ENCODE measurements around the gene HYDIN. TPM values are rescaled to one million over a fixed set of nuclear protein-coding genes. Genes with fewer than 3 reads are reported as not detected.
"Not testable (repeated sequence)": the region's sequence is repeated elsewhere in the genome, so short reads cannot be mapped to it uniquely, and the experiment has no call there.

The HYDIN gene
- total RNA-seq, 2 experiments from 2014 or later, result not detected

DNA sequence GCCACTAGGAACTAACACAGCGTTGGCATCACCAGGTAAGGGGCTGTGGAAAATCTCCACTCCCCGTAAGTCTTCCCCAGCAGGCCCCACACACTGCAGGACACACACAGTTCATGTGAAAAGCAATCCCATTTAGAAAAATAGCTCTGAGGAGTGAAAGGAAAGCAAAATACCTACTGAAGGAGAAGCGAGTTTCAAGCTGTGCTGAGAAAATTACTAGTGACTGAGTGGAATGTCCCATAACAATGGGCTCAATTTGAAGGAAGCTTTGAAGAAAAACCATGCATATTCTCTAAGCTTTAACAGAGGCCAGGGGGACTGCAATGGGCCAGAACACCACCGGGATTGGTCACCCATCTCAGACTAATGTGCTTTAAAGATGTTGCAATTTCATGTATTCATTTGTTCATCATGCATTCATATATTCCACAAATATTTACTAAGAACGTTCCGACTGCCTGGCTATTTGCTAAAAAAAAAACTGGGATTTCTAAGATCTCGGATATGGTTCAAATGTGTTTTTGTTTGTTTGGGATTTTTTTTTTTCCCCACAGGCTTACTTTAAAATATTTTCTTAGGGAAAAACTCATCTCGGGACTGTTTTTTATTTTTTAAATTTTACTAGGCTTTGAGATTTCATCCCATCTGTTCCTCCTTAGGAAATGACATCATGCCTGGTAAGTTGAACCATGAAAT is 202.3 kb downstream of the HYDIN start:
- H3K36me3 Mint-ChIP-seq (ENCODE audit: low read depth); H3K9me3 Mint-ChIP-seq; DNase-seq; H3K27me3 Mint-ChIP-seq; H3K4me1 Mint-ChIP-seq; POLR2A ChIA-PET; CTCF ChIA-PET; H3K4me3 Mint-ChIP-seq; H3K27ac Mint-ChIP-seq: not testable (repeated sequence)

DNA sequence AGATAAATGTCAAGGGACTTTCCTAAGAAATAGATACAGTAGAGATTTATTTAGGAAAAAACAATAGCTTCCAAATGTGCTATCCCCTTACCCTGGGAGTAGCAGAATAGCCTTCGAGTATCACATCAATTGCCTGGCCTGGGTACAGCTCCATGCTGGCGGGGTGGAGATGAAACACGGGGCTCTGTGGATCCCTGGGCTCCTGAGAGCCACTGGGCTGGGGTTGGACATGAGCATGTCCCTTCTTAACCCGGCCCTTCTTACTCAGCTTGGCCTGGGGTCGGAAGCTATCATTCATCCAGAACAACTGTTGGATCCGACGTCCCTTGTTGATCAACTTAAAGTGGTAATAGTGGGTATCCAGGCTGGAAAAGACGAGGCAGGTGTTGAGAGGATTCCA is 203.0 kb downstream of the HYDIN start:
- H3K4me3 Mint-ChIP-seq; H3K9me3 Mint-ChIP-seq; DNase-seq; CTCF ChIA-PET; H3K36me3 Mint-ChIP-seq (ENCODE audit: low read depth); H3K4me1 Mint-ChIP-seq; H3K27me3 Mint-ChIP-seq; POLR2A ChIA-PET; H3K27ac Mint-ChIP-seq: not testable (repeated sequence)

DNA sequence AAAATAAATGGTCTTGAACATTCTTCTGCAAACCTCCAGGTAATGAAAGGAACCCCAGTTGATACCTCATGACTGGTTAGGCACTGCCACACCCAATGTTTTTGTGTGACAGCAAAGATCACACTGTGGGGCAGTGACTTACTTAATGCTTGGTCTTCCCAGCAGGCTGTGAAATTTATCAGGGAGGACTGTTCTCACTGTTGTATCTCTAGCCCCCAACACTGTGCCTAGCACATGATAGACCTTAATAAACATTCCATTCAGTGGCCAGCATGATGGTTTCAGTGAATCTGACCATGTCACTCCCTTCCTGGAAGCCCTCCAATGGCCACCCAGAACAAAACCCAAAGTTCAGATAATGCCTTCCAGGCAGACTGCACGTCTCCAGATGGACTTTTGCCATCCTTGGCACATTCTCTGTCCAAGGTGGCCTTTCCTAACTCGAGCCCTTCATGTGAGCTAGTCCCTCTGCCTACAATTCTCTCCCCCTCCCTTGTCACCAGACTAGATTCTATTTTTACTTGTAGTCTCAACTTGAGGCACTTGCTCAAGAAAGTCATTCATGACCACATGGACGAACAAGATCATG is 206.6 kb downstream of the HYDIN start:
- DNase-seq; H3K27me3 Mint-ChIP-seq; H3K4me3 Mint-ChIP-seq; H3K4me1 Mint-ChIP-seq; POLR2A ChIA-PET; H3K9me3 Mint-ChIP-seq; H3K36me3 Mint-ChIP-seq (ENCODE audit: low read depth); CTCF ChIA-PET; H3K27ac Mint-ChIP-seq: not testable (repeated sequence)

DNA sequence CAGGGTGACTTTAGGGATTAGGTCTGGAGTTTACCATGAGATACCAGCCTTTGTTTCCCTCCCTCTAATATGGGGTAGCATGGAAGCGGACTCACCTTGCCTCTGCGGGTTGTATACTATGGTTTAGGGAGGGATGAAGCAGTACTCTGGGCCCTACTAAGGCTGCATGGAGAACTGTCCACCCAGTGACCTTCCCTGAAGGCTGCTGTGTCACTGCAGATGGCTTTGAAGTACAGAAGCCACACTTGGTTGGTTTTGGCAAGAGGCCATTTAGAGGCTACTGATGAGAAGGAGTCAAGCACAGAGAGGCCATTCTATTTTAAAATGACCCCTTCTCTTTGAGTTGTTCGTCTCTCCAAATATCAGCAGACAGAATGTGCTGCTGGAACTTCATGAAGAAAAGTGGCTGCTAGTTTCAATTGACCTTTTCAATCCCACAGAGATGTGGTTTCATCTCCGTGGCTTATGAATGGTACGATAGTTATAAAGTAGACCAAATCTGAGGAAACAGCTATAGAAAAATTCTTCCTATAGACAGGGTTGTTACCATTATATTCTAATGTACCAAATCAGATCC is 208.5 kb downstream of the HYDIN start:
- CTCF ChIA-PET; H3K27ac Mint-ChIP-seq; H3K4me1 Mint-ChIP-seq; POLR2A ChIA-PET; H3K4me3 Mint-ChIP-seq; H3K27me3 Mint-ChIP-seq; DNase-seq; H3K9me3 Mint-ChIP-seq; H3K36me3 Mint-ChIP-seq (ENCODE audit: low read depth): not testable (repeated sequence)

DNA sequence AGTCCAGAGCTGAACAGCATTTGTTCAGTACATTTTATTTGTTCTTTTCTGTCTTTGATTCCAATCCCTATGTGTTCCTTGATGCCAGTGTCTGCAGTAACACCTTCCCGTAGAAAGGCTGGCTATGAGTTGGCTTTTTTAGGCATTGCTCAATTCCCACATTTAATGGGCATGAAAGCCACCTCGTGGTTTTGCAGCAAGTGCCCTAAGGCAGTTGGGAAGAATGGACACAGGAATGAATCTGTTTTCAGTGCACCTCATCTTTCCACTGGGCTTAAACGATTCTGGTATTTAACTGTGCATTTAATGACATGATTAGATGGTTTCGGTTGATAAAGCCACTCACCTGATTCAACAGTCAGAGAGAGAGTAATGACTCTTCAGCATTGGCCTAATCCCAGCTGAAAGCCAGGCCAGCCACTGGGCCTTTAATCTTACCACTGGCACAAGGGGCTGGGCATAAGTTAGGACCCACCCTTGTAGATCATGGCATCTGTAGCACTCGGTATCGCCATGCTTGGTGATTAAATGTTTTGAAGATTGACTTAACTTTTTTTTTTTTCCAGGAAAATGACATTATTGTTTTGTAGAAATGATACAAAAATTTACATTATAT is 211.3 kb downstream of the HYDIN start:
- H3K9me3 Mint-ChIP-seq; CTCF ChIA-PET; H3K4me1 Mint-ChIP-seq; H3K4me3 Mint-ChIP-seq; POLR2A ChIA-PET; DNase-seq; H3K27me3 Mint-ChIP-seq; H3K36me3 Mint-ChIP-seq (ENCODE audit: low read depth); H3K27ac Mint-ChIP-seq: not testable (repeated sequence)

DNA sequence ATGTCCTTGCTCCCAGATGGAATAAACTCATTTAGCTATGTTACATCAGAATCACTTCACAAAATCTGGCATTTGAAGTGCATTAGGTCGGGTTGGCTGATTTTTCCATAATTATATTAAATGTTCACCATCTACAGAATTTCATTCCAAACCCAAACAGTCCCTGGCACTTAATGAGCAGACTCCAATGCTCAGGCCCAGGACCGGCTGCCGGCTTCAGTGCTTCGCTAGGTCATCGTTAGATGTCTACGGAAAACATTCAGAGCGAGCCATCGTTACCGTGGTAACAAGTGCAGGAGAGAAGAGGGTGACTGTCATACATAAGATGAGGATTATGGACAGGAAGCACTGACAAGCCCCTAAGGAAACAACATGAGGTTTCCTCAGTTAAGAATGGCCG is 215.1 kb downstream of the HYDIN start:
- POLR2A ChIA-PET, result not testable (repeated sequence)

DNA sequence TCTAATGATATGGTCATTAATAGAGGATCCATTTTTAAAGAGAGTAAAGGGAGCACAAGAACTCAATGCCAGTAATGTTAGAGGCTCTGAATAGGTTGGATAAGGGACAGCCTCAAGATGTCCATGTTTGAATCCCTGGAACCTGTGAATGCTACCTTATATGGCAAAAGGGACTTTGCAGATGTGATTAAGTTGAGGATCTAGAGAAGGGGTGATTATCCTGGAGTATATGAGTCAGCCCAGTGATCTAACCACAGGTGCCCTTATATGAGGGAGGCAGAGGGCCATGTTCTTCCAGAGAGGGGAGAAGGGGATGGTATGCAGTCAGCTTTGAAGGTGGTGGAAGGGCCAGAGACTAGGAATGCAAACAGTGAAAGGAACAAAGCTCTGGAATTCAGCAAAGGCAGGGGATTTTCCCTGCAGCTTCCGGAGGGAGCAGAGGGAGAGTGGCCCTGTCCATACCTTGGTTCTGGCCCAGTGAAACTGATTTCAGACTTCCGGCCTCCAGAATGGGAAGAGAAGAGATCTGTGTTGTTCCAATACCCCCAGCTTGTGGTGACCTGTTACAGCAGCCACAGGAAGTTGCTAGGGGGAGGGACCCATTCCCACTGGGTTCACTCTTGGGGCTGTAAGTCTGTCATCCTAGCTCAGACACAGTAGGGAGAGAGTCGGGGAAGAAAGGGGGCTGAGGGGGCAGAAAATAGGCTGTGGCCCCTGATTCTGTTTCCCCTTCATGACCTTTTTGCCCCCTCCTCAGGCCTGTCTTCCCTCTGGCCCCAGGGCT is 220.9 kb downstream of the HYDIN start:
- DNase-seq, CTCF ChIA-PET: not testable (repeated sequence)

More for the DNA sequence above, 215.1 kb downstream of the HYDIN start:
- H3K4me1 Mint-ChIP-seq; H3K9me3 Mint-ChIP-seq; H3K27me3 Mint-ChIP-seq; H3K36me3 Mint-ChIP-seq (ENCODE audit: low read depth); CTCF ChIA-PET; DNase-seq; H3K4me3 Mint-ChIP-seq; H3K27ac Mint-ChIP-seq: not testable (repeated sequence)

DNA sequence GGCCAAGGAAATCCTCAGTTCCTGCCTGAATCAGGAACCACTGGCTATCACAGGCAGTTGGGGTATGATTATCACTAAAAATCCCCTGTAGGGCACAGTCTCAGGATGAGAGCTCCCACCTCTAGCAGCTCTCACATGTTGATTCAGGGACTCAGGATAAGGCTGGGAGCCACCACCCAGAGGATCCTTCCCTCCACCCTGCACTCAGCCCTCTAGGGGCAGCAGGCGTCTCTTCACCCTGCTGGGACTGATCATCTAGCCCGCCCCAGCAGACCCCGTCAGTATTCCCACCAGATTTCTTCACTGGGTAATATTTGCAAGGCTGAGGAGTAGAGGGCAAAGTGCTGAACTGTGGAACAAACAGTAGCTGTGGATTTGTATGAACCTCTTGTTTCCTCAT is 224.0 kb downstream of the HYDIN start:
- H3K27me3 Mint-ChIP-seq; H3K27ac Mint-ChIP-seq; POLR2A ChIA-PET; DNase-seq; H3K36me3 Mint-ChIP-seq (ENCODE audit: low read depth); H3K4me3 Mint-ChIP-seq; CTCF ChIA-PET; H3K4me1 Mint-ChIP-seq; H3K9me3 Mint-ChIP-seq: not testable (repeated sequence)

More for the DNA sequence above, 220.9 kb downstream of the HYDIN start:
- H3K27me3 Mint-ChIP-seq; POLR2A ChIA-PET; H3K4me1 Mint-ChIP-seq; H3K36me3 Mint-ChIP-seq (ENCODE audit: low read depth); H3K4me3 Mint-ChIP-seq; H3K9me3 Mint-ChIP-seq; H3K27ac Mint-ChIP-seq: not testable (repeated sequence)

DNA sequence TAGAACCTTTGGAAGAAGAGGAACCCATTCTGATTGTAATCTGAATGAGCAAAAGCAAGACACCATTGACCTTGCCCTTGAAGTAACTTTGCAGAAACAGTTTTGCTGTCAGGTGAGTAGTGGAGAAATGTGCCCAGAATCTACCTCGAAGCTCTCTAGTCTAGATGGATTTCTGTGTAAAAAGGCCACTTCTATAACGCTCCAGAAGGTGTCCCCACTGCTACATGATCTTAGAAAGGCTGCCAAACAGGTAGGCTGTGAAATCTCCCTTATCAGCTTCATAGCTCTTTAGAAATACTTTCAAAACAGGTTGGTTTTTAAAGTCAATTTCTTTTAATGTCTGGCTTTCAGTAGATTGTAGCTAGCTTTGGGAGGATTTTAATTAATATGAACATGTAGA is 230.8 kb downstream of the HYDIN start:
- H3K27ac Mint-ChIP-seq; H3K27me3 Mint-ChIP-seq; H3K4me1 Mint-ChIP-seq; DNase-seq; H3K4me3 Mint-ChIP-seq; CTCF ChIA-PET; POLR2A ChIA-PET; H3K9me3 Mint-ChIP-seq; H3K36me3 Mint-ChIP-seq (ENCODE audit: low read depth): not testable (repeated sequence)

DNA sequence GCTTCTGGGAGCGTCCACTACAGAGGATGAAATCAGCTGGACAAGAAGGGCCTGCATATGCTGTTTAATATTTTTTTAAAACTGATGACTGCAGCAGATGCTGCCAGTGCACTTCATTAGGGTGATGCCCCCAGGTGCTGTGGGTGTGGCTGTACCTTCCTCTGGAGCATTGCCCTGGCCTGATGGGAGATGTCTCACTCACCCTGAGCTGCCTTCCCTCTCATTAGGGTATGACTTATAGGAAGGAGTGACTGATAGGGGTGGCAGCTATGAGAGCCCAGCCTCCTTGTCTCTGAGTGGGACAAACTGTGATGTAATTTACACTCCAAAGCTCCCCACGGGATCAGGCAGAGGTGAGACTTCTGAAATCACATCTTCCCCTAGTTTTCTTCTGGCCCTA is 234.7 kb downstream of the HYDIN start:
- H3K27ac Mint-ChIP-seq; H3K4me3 Mint-ChIP-seq; H3K4me1 Mint-ChIP-seq; DNase-seq; POLR2A ChIA-PET; H3K27me3 Mint-ChIP-seq; CTCF ChIA-PET; H3K9me3 Mint-ChIP-seq; H3K36me3 Mint-ChIP-seq (ENCODE audit: low read depth): not testable (repeated sequence)

DNA sequence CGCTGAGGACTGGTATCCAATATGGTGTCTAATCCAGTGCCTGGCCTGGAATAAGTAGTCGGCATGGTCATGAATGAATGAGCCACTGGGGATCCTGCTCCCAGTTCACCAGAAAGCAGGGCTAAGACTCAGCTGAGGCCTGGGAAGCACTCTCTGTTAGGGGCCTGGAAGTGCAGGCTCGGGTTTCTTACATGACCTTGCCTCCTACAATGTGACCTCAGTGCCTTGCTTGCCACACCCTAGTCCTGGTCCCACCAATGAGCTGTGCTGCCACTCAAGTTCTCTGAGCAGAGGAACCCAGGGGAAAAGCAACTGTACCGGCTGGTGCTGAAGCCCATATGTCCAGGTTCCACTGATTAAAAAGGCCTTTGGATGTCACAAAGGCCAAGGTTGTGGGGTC is 238.0 kb downstream of the HYDIN start:
- H3K4me3 Mint-ChIP-seq; H3K27ac Mint-ChIP-seq; H3K4me1 Mint-ChIP-seq; H3K36me3 Mint-ChIP-seq (ENCODE audit: low read depth); H3K27me3 Mint-ChIP-seq; CTCF ChIA-PET; POLR2A ChIA-PET; DNase-seq; H3K9me3 Mint-ChIP-seq: not testable (repeated sequence)

DNA sequence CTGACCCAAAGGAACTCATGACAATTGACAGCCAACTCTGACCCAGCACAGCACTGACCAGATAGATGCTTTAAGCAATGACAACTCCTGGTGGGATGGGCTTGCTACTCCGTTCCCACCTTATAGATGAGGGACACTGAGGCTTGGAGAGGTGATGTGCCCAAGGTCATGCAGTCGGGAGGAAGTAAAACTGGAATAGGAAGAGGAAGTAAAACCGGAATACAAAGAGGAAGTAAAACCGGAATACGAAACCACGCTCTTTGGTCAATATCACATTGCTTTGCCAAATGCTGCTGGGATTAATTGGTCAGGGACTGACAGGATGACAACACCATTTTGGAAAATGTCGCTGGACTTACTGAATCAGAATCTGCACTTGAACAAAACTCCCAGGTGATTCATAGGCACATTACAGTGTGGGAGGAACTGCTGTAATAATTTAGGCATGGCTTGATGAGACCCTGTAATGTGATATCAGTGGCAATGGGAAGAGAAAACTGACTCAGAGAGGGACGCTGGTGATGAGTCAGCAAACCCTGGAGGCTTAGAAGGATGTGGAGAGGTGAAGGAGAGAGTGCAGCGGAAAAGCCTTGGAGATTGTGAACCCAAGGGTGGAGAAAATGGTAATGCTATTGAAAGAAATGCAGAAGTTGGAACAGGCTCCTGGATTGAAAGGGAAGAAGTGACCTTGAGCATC is 243.4 kb downstream of the HYDIN start:
- DNase-seq; H3K4me3 Mint-ChIP-seq; H3K27me3 Mint-ChIP-seq; POLR2A ChIA-PET; H3K4me1 Mint-ChIP-seq; CTCF ChIA-PET; H3K36me3 Mint-ChIP-seq (ENCODE audit: low read depth); H3K27ac Mint-ChIP-seq; H3K9me3 Mint-ChIP-seq: not testable (repeated sequence)

DNA sequence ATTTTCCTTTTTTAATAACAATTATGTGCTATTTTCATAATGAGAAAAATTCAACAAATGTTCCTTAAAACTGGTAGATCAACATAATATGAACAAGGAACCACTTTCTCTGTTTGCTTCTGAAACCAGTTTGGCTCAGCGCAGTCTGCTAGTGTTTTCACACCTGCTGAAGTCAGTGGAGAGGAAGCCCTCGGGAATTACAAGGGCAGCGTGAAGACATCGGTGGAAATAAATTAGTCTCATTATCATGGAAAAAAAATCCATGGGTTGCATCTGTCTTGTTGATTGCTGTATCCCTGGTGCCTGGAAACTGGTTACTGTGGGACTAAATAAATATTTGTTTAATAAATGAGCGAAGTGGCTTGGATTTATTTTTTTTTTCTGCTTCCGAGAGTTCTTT is 245.8 kb downstream of the HYDIN start:
- H3K36me3 Mint-ChIP-seq (ENCODE audit: low read depth); H3K4me3 Mint-ChIP-seq; POLR2A ChIA-PET; CTCF ChIA-PET; H3K9me3 Mint-ChIP-seq; DNase-seq; H3K4me1 Mint-ChIP-seq; H3K27me3 Mint-ChIP-seq; H3K27ac Mint-ChIP-seq: not testable (repeated sequence)

Data from activated CD4-positive, alpha-beta memory T cell treated with anti-CD3 and anti-CD28 coated beads, Interleukin-2, amount 10 ng/mL, durations not matched to agents 7 days and 5 days (primary cell).